HUES48 (cell line): Measurements from ENCODE around the gene WNT7A.

ENCODE experiments used
- H3K27ac ChIP-seq: one replicate; pipeline ENCODE4 v1.7.0; 2013; ENCODE audit warnings: low read depth, low read length, inconsistent platforms
- H3K27me3 ChIP-seq: 2 replicates; pipeline ENCODE4 v1.6.1; 2013; ENCODE audit warnings: mild to moderate bottlenecking, low read length; ENCODE audit not compliant: control insufficient read depth, insufficient read depth
- H3K36me3 ChIP-seq: 2 replicates; pipeline ENCODE4 v1.6.1; 2013; ENCODE audit warnings: low read length; ENCODE audit not compliant: control insufficient read depth, insufficient read depth
- H3K4me1 ChIP-seq: 2 replicates; pipeline ENCODE4 v1.6.1; 2013; ENCODE audit warnings: mild to moderate bottlenecking, low read length; ENCODE audit not compliant: control insufficient read depth, insufficient read depth
- H3K4me3 ChIP-seq: 2 replicates; pipeline ENCODE4 v1.5.1; 2013; ENCODE audit warnings: mild to moderate bottlenecking, low read depth, low read length
- H3K9ac ChIP-seq: 2 replicates; pipeline ENCODE4 v1.6.1; 2013; ENCODE audit warnings: mild to moderate bottlenecking, low read depth, low read length, moderate library complexity
- H3K9me3 ChIP-seq: 2 replicates; pipeline ENCODE4 v1.6.1; 2013; ENCODE audit warnings: low read length; ENCODE audit not compliant: control insufficient read depth, insufficient read depth

The WNT7A gene

DNA sequence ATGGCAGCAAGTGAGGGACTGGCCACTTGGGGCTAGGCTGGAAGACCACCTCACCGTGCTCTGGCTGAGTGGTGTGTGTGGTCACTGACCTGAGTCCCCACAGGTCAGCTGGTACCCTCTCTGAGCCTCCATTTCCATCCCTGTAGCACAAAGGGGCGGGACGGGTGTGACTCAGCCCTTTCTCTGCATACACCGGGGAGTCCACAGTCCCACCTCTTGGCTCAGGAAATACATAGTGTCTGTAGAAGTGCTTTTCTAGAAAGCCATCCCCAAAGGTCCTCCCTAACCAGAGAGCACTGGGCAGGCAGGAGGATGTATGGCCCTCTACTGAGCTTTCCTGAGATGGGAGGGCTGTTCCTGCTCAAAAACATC is 27.2 kb downstream of the WNT7A start:
- Histone ChIP-seq H3K9ac (no peak overlapping the region), H3K36me3 (no peaks in the 10 kb centered on the region), H3K4me1 (0 out of 2 replicates have a peak, but pooled peaks cover 3% of the 10 kb centered on the region), H3K27me3 (no peaks in the 10 kb centered on the region), H3K27ac (no peak overlapping the region), H3K4me3 (no peak overlapping the region), H3K9me3 (no peaks in the 10 kb centered on the region)

DNA sequence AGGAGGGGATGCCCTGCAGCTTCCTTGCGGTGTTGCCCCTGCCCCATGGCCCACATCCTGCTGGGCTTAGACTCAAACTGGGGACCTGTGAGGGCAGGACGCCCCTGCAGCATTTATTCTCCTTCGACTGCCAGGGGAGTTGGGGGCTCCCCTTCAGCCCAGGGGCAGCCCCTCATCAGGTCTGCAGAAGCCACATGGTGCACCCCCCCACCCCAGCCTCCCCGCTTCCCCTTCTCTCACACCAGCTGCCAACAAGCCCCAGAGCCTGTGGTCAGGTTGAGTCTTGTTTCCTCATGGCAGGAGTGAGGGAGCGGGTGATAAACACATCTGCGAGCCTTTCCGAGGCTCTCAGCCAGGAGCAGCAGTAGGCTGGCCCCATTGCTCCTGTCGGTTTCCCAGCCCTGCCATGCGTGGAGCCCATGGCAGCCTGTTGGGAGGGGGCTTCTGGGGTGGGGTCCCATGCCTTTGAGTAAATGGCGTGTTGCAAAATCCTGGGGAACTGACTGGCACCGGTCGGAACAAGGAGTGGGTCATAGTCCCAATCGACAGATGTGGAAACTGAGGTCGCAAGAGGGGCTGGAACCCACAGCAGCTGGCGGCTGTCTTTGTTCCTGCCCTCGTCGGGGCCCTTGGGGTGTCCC is 27.8 kb downstream of the WNT7A start:
- Histone ChIP-seq H3K27me3 (no peaks in the 10 kb centered on the region), H3K4me3 (no peak overlapping the region), H3K27ac (no peak overlapping the region)

GRCh38 chr3:13851091-13851849 is 28.6 kb downstream of the WNT7A start:
- no peaks in the 10 kb centered on the region for H3K9me3 ChIP-seq
- H3K9ac ChIP-seq: no peak overlapping the region
- H3K27me3 ChIP-seq: no peaks in the 10 kb centered on the region
- H3K4me1 ChIP-seq: peaks cover 9% of the 10 kb centered on the region; the same call in 1 of the 2 replicates
- no peak overlapping the region for H3K27ac ChIP-seq
- no peaks in the 10 kb centered on the region for H3K36me3 ChIP-seq
- H3K4me3 ChIP-seq: no peak overlapping the region

More for the DNA sequence above, 27.8 kb downstream of the WNT7A start:
- Histone ChIP-seq H3K9me3 (no peaks in the 10 kb centered on the region), H3K4me1 (peaks cover 8% of the 10 kb centered on the region; the same call in 1 of the 2 replicates), H3K9ac (no peak overlapping the region), H3K36me3 (no peaks in the 10 kb centered on the region)

GRCh38 chr3:13850161-13850945 is 29.5 kb downstream of the WNT7A start:
- Histone ChIP-seq H3K4me3 (no peak overlapping the region), H3K9me3 (no peaks in the 10 kb centered on the region), H3K9ac (no peak overlapping the region), H3K27ac (no peak overlapping the region), H3K27me3 (no peaks in the 10 kb centered on the region), H3K4me1 (peaks cover 9% of the 10 kb centered on the region; the same call in 1 of the 2 replicates), H3K36me3 (no peaks in the 10 kb centered on the region)

DNA sequence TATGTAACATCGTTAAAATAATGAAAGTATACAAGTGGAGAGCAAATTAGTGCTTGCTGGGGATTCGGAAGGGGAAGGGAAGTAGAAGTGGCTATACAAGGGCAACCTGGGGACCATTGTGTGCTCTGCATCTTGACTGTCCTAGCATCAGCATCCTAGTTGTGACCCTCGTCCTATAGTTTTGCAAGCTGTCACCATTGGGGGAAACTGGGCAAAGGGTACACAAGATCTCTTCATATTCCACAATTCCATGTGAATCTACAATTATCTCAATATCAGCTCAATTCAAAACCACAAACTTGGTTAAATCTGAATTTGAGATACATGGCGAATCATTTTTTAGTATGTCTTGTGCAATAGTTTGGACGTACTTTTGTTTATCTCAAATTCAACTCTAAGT is 30.9 kb downstream of the WNT7A start:
- peaks cover 9% of the 10 kb centered on the region; the same call in 1 of the 2 replicates for H3K4me1 ChIP-seq
- no peaks in the 10 kb centered on the region for H3K27me3 ChIP-seq
- no peak overlapping the region for H3K4me3 ChIP-seq
- no peak overlapping the region for H3K9ac ChIP-seq
- no peaks in the 10 kb centered on the region for H3K9me3 ChIP-seq
- H3K36me3 ChIP-seq: no peaks in the 10 kb centered on the region
- H3K27ac ChIP-seq: no peak overlapping the region

DNA sequence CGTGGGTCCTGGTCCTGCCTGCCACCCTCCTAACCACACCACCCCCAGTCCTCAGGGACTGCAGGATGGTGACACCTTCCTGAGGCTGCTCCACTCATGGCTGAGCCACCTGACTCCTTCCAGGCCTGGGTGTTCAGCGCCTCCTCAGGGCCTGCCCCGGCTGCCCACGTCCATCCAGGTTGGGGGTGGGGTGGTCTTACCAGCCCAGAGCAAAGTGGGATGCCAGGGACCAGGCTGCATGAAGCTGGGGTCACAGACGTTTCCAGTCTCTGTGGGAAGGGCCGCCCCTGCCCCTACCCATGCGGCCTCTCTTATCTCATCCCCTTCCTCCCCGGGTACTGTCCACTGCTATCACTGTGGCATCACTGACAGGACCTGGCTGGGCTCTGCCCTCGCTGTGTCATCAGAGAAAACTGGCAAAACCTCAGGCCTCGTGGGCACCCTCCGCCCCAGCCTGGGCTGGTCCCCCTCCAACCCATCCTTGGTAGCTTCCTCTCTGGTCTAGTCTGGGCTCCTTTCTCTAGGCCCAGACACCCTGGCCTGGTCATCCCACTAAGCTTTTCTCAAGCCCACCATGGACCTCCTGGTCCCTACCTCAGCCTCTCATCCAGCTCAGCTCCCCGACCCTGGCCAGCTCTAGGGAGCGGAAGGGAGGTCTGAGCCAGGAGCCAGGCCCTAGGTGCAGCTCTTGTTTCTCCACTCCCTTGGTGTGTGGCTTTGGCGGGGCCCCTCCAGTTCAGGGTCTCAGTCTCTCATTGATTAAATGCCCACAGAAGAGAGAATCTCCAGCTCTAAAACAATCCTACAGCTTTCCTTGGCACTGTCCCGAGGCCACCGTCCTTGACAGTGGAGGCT is 32.9 kb downstream of the WNT7A start:
- H3K36me3 ChIP-seq: no peaks in the 10 kb centered on the region
- no peak overlapping the region for H3K4me3 ChIP-seq
- no peak overlapping the region for H3K9ac ChIP-seq
- H3K9me3 ChIP-seq: no peaks in the 10 kb centered on the region
- peaks cover 9% of the 10 kb centered on the region; the same call in 1 of the 2 replicates for H3K4me1 ChIP-seq
- no peaks in the 10 kb centered on the region for H3K27me3 ChIP-seq
- H3K27ac ChIP-seq: no peak overlapping the region

- Histone ChIP-seq H3K9me3 (no peaks in the 10 kb centered on the region), H3K36me3 (no peaks in the 10 kb centered on the region), H3K9ac (no peak overlapping the region), H3K4me3 (no peak overlapping the region), H3K27me3 (no peaks in the 10 kb centered on the region), H3K4me1 (peaks cover 9% of the 10 kb centered on the region; the same call in 1 of the 2 replicates), H3K27ac (no peak overlapping the region)
Measured at GRCh38 chr3:13846238-13846637, 33.6 kb downstream of the WNT7A start.

DNA sequence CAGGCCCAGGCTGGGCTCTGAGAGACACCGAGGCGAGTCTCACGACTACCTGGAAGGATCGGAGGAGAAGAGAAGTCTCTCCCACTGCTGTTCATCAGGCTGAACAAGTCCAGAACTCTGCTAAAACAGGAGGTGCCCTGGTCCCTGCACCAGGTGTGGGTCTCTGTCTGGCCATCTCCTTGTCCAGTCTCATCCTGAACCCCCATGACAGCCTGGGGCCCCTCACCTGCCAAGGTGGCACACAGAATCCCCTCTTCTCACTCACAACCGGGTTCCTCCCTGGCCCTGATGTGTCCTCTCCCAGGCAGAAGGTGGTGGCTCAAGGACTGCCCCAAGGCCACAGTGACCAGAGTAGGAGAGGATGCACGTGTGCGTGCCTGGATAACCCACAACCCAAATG is 34.1 kb downstream of the WNT7A start:
- no peaks in the 10 kb centered on the region for H3K27me3 ChIP-seq
- no peak overlapping the region for H3K4me3 ChIP-seq
- H3K27ac ChIP-seq: no peak overlapping the region

GRCh38 chr3:13844911-13845310 is 35.0 kb downstream of the WNT7A start:
- Histone ChIP-seq H3K36me3 (no peaks in the 10 kb centered on the region), H3K27ac (no peak overlapping the region), H3K27me3 (no peaks in the 10 kb centered on the region), H3K4me1 (peaks cover 6% of the 10 kb centered on the region; the same call in 1 of the 2 replicates), H3K9me3 (no peaks in the 10 kb centered on the region), H3K4me3 (no peak overlapping the region), H3K9ac (no peak overlapping the region)

More for the DNA sequence above, 34.1 kb downstream of the WNT7A start:
- H3K36me3 ChIP-seq: no peaks in the 10 kb centered on the region
- H3K9me3 ChIP-seq: no peaks in the 10 kb centered on the region
- H3K9ac ChIP-seq: no peak overlapping the region
- H3K4me1 ChIP-seq: peaks cover 9% of the 10 kb centered on the region; the same call in 1 of the 2 replicates

GRCh38 chr3:13844286-13844685 is 35.6 kb downstream of the WNT7A start:
- Histone ChIP-seq H3K4me1 (peaks cover 6% of the 10 kb centered on the region; the same call in 1 of the 2 replicates), H3K27me3 (no peaks in the 10 kb centered on the region), H3K27ac (no peak overlapping the region), H3K9me3 (no peaks in the 10 kb centered on the region), H3K36me3 (no peaks in the 10 kb centered on the region), H3K4me3 (no peak overlapping the region), H3K9ac (no peak overlapping the region)
